Mesendoderm (in vitro differentiated cells): ENCODE measurements around the gene SMIM21.

Source experiments
- DNase-seq: peaks from one replicate; pipeline ENCODE4 v3.0.0; 2013
- H2AK5ac ChIP-seq: 2 replicates; pipeline ENCODE4 v1.6.1; 2013; ENCODE audit warnings: low read length, inconsistent platforms
- H2BK120ac ChIP-seq: 2 replicates; pipeline ENCODE4 v1.6.1; 2013; ENCODE audit warnings: low read depth, mild to moderate bottlenecking, low read length, moderate library complexity, mixed read lengths
- H2BK15ac ChIP-seq: replicated peaks from 2 replicates; pipeline ENCODE4 v1.6.1; 2013; ENCODE audit warnings: low read depth, mild to moderate bottlenecking, moderate library complexity
- H2BK5ac ChIP-seq: 2 replicates; pipeline ENCODE4 v1.6.1; 2013; ENCODE audit warnings: low read length, inconsistent platforms
- H3K18ac ChIP-seq: 2 replicates; pipeline ENCODE4 v1.6.1; 2013; ENCODE audit warnings: mild to moderate bottlenecking, low read length, mixed read lengths
- H3K23ac ChIP-seq: one replicate; pipeline ENCODE4 v1.6.1; 2013; ENCODE audit warnings: low read length
- H3K27ac ChIP-seq: 2 replicates; pipeline ENCODE4 v1.5.1; 2013; ENCODE audit warnings: low read depth, mild to moderate bottlenecking, inconsistent platforms, low read length, moderate library complexity
- H3K27me3 ChIP-seq: 2 replicates; pipeline ENCODE4 v1.6.1; 2013; ENCODE audit warnings: low read length, control low read depth, mild to moderate bottlenecking, inconsistent platforms; ENCODE audit not compliant: insufficient read depth, poor library complexity
- H3K36me3 ChIP-seq: 2 replicates; pipeline ENCODE4 v1.6.1; 2013; ENCODE audit warnings: low read length, inconsistent platforms; ENCODE audit not compliant: control insufficient read depth, insufficient read depth
- H3K4ac ChIP-seq: one replicate; pipeline ENCODE4 v1.6.1; 2013; ENCODE audit warnings: low read depth, mild to moderate bottlenecking, low read length, moderate library complexity
- H3K4me1 ChIP-seq: 2 replicates; pipeline ENCODE4 v1.6.1; 2013; ENCODE audit warnings: low read depth, low read length, inconsistent platforms; ENCODE audit not compliant: control insufficient read depth
- H3K4me2 ChIP-seq: 2 replicates; pipeline ENCODE4 v1.6.1; 2013; ENCODE audit warnings: low read length
- H3K4me3 ChIP-seq: 2 replicates; pipeline ENCODE4 v1.5.1; 2013; ENCODE audit warnings: mild to moderate bottlenecking, low read length
- H3K56ac ChIP-seq: one replicate; pipeline ENCODE4 v1.6.1; 2013; ENCODE audit warnings: low read length
- H3K79me1 ChIP-seq: 2 replicates; pipeline ENCODE4 v1.6.1; 2013; ENCODE audit warnings: low read length, inconsistent platforms
- H3K79me2 ChIP-seq: 2 replicates; pipeline ENCODE4 v1.6.1; 2013; ENCODE audit warnings: mild to moderate bottlenecking, low read length; ENCODE audit not compliant: control insufficient read depth, insufficient read depth
- H3K9ac ChIP-seq: 2 replicates; pipeline ENCODE4 v1.6.1; 2013; ENCODE audit warnings: low read length, inconsistent platforms
- H4K5ac ChIP-seq: one replicate; pipeline ENCODE4 v1.6.1; 2013; ENCODE audit warnings: low read length
- H4K8ac ChIP-seq: one replicate; pipeline ENCODE4 v1.6.1; 2013; ENCODE audit warnings: low read depth, mild to moderate bottlenecking, control low read depth, low read length, moderate library complexity
- WGBS: extraction: QIAGEN DNeasy Blood & Tissue Kit; methylation state at CpG from one replicate; pipeline ENCODE4 v1.1.7; 2013; ENCODE audit warnings: low lambda C conversion rate, missing lambda C conversion rate; ENCODE audit not compliant: insufficient coverage; ENCODE audit errors: extremely low coverage; 5-methylcytosine and 5-hydroxymethylcytosine counted together

The SMIM21 gene

GRCh38 chr18:75471850-75472249, 44.3 kb upstream of the SMIM21 start:
- Histone ChIP-seq H3K56ac (no peak overlapping the region), H3K4me1 (no peaks in the 10 kb centered on the region), H2AK5ac (no peak overlapping the region), H3K4me2 (no peak overlapping the region), H3K23ac (no peak overlapping the region), H3K79me2 (no peaks in the 10 kb centered on the region), H3K27me3 (no peaks in the 10 kb centered on the region), H3K79me1 (no peaks in the 10 kb centered on the region), H3K18ac (no peak overlapping the region), H3K27ac (no peak overlapping the region), H3K4me3 (no peak overlapping the region), H2BK5ac (no peak overlapping the region), H2BK15ac (no peak overlapping the region), H4K8ac (no peak overlapping the region), H4K5ac (no peak overlapping the region), H3K4ac (no peak overlapping the region), H3K9ac (no peak overlapping the region), H3K36me3 (no peaks in the 10 kb centered on the region), H2BK120ac (no peak overlapping the region)
- DNase-seq: no peak
- WGBS: no CpG with 5 or more reads among the region's 9 CpGs

DNA sequence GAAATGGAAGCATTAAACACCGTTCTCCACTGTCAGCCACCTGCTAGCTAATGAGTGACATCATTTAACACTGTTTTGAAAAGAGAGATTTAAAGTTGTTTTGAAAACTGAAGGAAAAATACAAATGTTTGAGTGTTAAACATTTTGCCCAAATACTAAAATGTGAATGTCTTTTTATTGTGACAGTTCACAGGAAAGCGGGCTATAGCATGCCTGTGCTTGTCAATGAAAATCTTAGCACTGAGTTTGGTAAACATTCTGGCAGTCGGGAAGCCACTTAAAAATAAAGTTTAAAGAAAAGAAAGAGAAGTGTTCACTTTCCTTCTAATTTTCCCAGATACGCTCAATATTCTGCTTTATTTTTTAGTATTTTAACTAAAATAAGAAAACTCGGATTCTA, 40.3 kb upstream of the SMIM21 start:
- Histone ChIP-seq H3K27me3 (no peaks in the 10 kb centered on the region), H4K5ac (no peak overlapping the region), H3K27ac (no peak overlapping the region)

DNA sequence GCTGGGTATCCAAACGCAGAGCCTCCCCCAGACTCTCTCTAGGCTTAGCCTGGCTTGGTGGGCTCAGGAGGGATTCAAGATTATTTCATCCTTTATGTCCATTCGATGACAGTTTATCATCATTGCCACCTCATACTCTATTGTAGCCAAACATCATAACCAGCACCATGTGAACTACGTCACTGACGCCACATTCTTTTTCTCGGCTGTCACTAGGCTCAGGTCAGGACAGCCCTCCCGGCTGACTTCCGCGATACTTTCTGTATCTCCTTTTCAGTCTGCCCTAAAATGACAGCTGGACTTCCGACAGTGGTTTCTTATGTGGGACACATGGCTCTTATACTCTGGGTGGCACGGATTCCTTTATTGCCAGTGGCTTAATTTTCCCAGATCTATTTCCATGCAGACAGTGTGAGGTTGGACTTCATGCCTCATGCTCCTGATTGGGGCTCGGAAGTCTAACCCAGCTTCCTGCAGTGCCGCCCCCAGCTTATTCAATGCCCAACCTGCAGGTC, 39.8 kb upstream of the SMIM21 start:
- no peak overlapping the region for H3K56ac ChIP-seq
- H3K27me3 ChIP-seq: no peaks in the 10 kb centered on the region
- no peaks in the 10 kb centered on the region for H3K36me3 ChIP-seq
- H3K18ac ChIP-seq: no peak overlapping the region
- H2BK5ac ChIP-seq: no peak overlapping the region
- H3K4ac ChIP-seq: no peak overlapping the region
- no peaks in the 10 kb centered on the region for H3K4me1 ChIP-seq
- H3K9ac ChIP-seq: no peak overlapping the region
- no peak overlapping the region for H3K4me3 ChIP-seq
- no peak overlapping the region for H2BK15ac ChIP-seq
- H3K79me1 ChIP-seq: no peaks in the 10 kb centered on the region
- no peak for DNase-seq
- no peak overlapping the region for H3K27ac ChIP-seq
- H4K5ac ChIP-seq: no peak overlapping the region
- no peak overlapping the region for H3K23ac ChIP-seq
- no CpG with 5 or more reads among the region's 12 CpGs for WGBS
- H2BK120ac ChIP-seq: no peak overlapping the region
- H3K4me2 ChIP-seq: no peak overlapping the region
- no peak overlapping the region for H2AK5ac ChIP-seq
- H3K79me2 ChIP-seq: no peaks in the 10 kb centered on the region
- H4K8ac ChIP-seq: no peak overlapping the region

More for the DNA sequence above, 40.3 kb upstream of the SMIM21 start:
- Histone ChIP-seq H3K79me2 (no peaks in the 10 kb centered on the region), H3K4me1 (no peaks in the 10 kb centered on the region), H3K79me1 (no peaks in the 10 kb centered on the region), H3K9ac (no peak overlapping the region), H3K23ac (no peak overlapping the region), H3K36me3 (no peaks in the 10 kb centered on the region), H2BK5ac (no peak overlapping the region), H4K8ac (no peak overlapping the region), H3K56ac (no peak overlapping the region), H2BK15ac (no peak overlapping the region), H3K18ac (no peak overlapping the region), H2AK5ac (no peak overlapping the region), H3K4me2 (no peak overlapping the region), H2BK120ac (no peak overlapping the region), H3K4ac (no peak overlapping the region), H3K4me3 (no peak overlapping the region)
- DNase-seq: no peak
- no CpG with 5 or more reads among the region's 5 CpGs for WGBS

- no CpG with 5 or more reads among the region's 13 CpGs for WGBS
- no peaks in the 10 kb centered on the region for H3K4me1 ChIP-seq
- no peak overlapping the region for H3K4me3 ChIP-seq
- H2BK15ac ChIP-seq: no peak overlapping the region
- H3K36me3 ChIP-seq: no peaks in the 10 kb centered on the region
- no peak for DNase-seq
- H2AK5ac ChIP-seq: no peak overlapping the region
- no peak overlapping the region for H3K4me2 ChIP-seq
- no peak overlapping the region for H3K18ac ChIP-seq
- no peak overlapping the region for H2BK120ac ChIP-seq
- H3K27me3 ChIP-seq: no peaks in the 10 kb centered on the region
- H3K4ac ChIP-seq: no peak overlapping the region
- no peak overlapping the region for H3K9ac ChIP-seq
- H3K79me2 ChIP-seq: no peaks in the 10 kb centered on the region
- H3K79me1 ChIP-seq: no peaks in the 10 kb centered on the region
- no peak overlapping the region for H3K23ac ChIP-seq
- no peak overlapping the region for H3K27ac ChIP-seq
- no peak overlapping the region for H4K5ac ChIP-seq
- H4K8ac ChIP-seq: no peak overlapping the region
- no peak overlapping the region for H3K56ac ChIP-seq
- no peak overlapping the region for H2BK5ac ChIP-seq
Observed at GRCh38 chr18:75464356-75464755, 36.9 kb upstream of the SMIM21 start.

- Histone ChIP-seq H3K27me3 (no peaks in the 10 kb centered on the region), H3K79me1 (no peaks in the 10 kb centered on the region), H3K36me3 (no peaks in the 10 kb centered on the region), H2BK15ac (no peak overlapping the region), H3K23ac (no peak overlapping the region), H4K8ac (no peak overlapping the region), H4K5ac (no peak overlapping the region), H3K79me2 (no peaks in the 10 kb centered on the region), H3K27ac (no peak overlapping the region), H3K9ac (no peak overlapping the region), H3K56ac (no peak overlapping the region), H3K18ac (no peak overlapping the region), H3K4ac (no peak overlapping the region), H3K4me3 (no peak overlapping the region), H2BK5ac (no peak overlapping the region), H2BK120ac (no peak overlapping the region), H2AK5ac (no peak overlapping the region), H3K4me2 (no peak overlapping the region), H3K4me1 (no peaks in the 10 kb centered on the region)
- no peak for DNase-seq
- no CpG with 5 or more reads among the region's 10 CpGs for WGBS
Observed at GRCh38 chr18:75462178-75462832, 34.8 kb upstream of the SMIM21 start.

- peak; percentile 18 for DNase-seq
- Histone ChIP-seq H3K79me1 (no peaks in the 10 kb centered on the region), H3K36me3 (no peaks in the 10 kb centered on the region), H3K4me1 (no peaks in the 10 kb centered on the region), H3K79me2 (no peaks in the 10 kb centered on the region), H3K4me3 (no peak overlapping the region), H3K56ac (no peak overlapping the region), H3K4me2 (peak overlapping the region; percentile 12), H3K4ac (no peak overlapping the region), H3K18ac (no peak overlapping the region), H2BK15ac (no peak overlapping the region), H2BK5ac (no peak overlapping the region), H3K23ac (no peak overlapping the region), H3K9ac (no peak overlapping the region), H2AK5ac (no peak overlapping the region), H4K5ac (no peak overlapping the region), H3K27me3 (peaks cover 21% of the 10 kb centered on the region), H2BK120ac (no peak overlapping the region), H4K8ac (no peak overlapping the region), H3K27ac (no peak overlapping the region)
- no CpG with 5 or more reads among the region's 19 CpGs for WGBS
Observed at GRCh38 chr18:75456199-75456631, 28.7 kb upstream of the SMIM21 start.
